NCI-H1048 (cell line): ENCODE data around the gene SORCS3.
"Not testable (repeated sequence)": the region's sequence is repeated elsewhere in the genome, so short reads cannot be mapped to it uniquely, and the experiment has no call there.

Experiments
- DNase-seq: peaks from one replicate; lab custom pipeline; 2025; lab: John Stamatoyannopoulos, UW

Gene SORCS3

GRCh38 chr10:104690101-104690500 is 49.0 kb downstream of the SORCS3 start:
- no peak for DNase-seq

GRCh38 chr10:104690959-104691358 is 49.9 kb downstream of the SORCS3 start:
- DNase-seq: no peak

- DNase-seq: no peak
Observed at GRCh38 chr10:104694074-104694473, 53.0 kb downstream of the SORCS3 start.

- DNase-seq: not testable (repeated sequence)
Observed at GRCh38 chr10:104703262-104703661, 62.2 kb downstream of the SORCS3 start.

- no peak for DNase-seq
Observed at GRCh38 chr10:104706886-104707285, 65.8 kb downstream of the SORCS3 start.

- DNase-seq: peak; percentile 8
Observed at GRCh38 chr10:104707602-104708459, 66.7 kb downstream of the SORCS3 start.

- no peak for DNase-seq
Observed at GRCh38 chr10:104711302-104711721, 70.2 kb downstream of the SORCS3 start.

- DNase-seq: not testable (repeated sequence)
Observed at GRCh38 chr10:104730593-104730992, 89.5 kb downstream of the SORCS3 start.

GRCh38 chr10:104731192-104731591 is 90.1 kb downstream of the SORCS3 start:
- DNase-seq: no peak

- no peak for DNase-seq
Observed at GRCh38 chr10:104732222-104732621, 91.1 kb downstream of the SORCS3 start.

GRCh38 chr10:104734433-104734832 is 93.3 kb downstream of the SORCS3 start:
- DNase-seq: no peak

- no peak for DNase-seq
Observed at GRCh38 chr10:104735036-104735756, 94.1 kb downstream of the SORCS3 start.

- no peak for DNase-seq
Observed at GRCh38 chr10:104735757-104736391, 94.8 kb downstream of the SORCS3 start.

- no peak for DNase-seq
Observed at GRCh38 chr10:104741127-104741526, 100.0 kb downstream of the SORCS3 start.

GRCh38 chr10:104744052-104744451 is 103.0 kb downstream of the SORCS3 start:
- DNase-seq: no peak

- no peak for DNase-seq
Observed at GRCh38 chr10:104750291-104750690, 109.2 kb downstream of the SORCS3 start.

- no peak for DNase-seq
Observed at GRCh38 chr10:104762793-104763192, 121.7 kb downstream of the SORCS3 start.

- DNase-seq: no peak
Observed at GRCh38 chr10:104766341-104766740, 125.3 kb downstream of the SORCS3 start.

- DNase-seq: no peak
Observed at GRCh38 chr10:104767282-104767681, 126.2 kb downstream of the SORCS3 start.

- no peak for DNase-seq
Observed at GRCh38 chr10:104767745-104768144, 126.7 kb downstream of the SORCS3 start.

- DNase-seq: no peak
Observed at GRCh38 chr10:104773105-104773504, 132.0 kb downstream of the SORCS3 start.

- no peak for DNase-seq
Observed at GRCh38 chr10:104774234-104774633, 133.1 kb downstream of the SORCS3 start.
